Fibroblast of the conjunctiva (primary cell): ENCODE data around the gene KAT8.

Experiments used
- DNase-seq: peaks from one replicate; pipeline ENCODE4 v3.0.0-alpha.2; 2010; ENCODE audit warnings: low read depth

The KAT8 gene

GRCh38 chr16:31117384-31118222 is at the start of gene KAT8:
TSS of gene KAT8 (plus strand) at chr16:31117664. CDS start at chr16:31117682, 18 bp downstream.
- DNase-seq: peak; percentile 95

- peak; percentile 85 for DNase-seq
These were observed 45.6 kb upstream of the KAT8 start for GRCh38 chr16:31071861-31072260.

- DNase-seq: no peak
These were observed 44.8 kb upstream of the KAT8 start for GRCh38 chr16:31072540-31073141.

- peak; percentile 77 for DNase-seq
These were observed 44.1 kb upstream of the KAT8 start for GRCh38 chr16:31073142-31073969.

- DNase-seq: peak; percentile 98
These were observed 43.3 kb upstream of the KAT8 start, which contains the start of the genes ZNF646 and ZNF668 for GRCh38 chr16:31073970-31074813. TSS of gene ZNF646 (plus strand) at chr16:31074422. CDS start at chr16:31076325, 1,903 bp downstream. TSS of gene ZNF668 (minus strand) at chr16:31074240. CDS start at chr16:31064459, 9,781 bp downstream.

- DNase-seq: no peak
These were observed 42.7 kb upstream of the KAT8 start for GRCh38 chr16:31074814-31075183.

GRCh38 chr16:31076319-31076718 is 41.1 kb upstream of the KAT8 start:
- DNase-seq: no peak

GRCh38 chr16:31077024-31077423 is 40.4 kb upstream of the KAT8 start:
- no peak for DNase-seq

GRCh38 chr16:31077592-31078396 is 39.7 kb upstream of the KAT8 start:
- DNase-seq: no peak

- DNase-seq: no peak
These were observed 38.7 kb upstream of the KAT8 start for GRCh38 chr16:31078597-31079341.

- no peak for DNase-seq
These were observed 38.0 kb upstream of the KAT8 start for GRCh38 chr16:31079342-31079944.

GRCh38 chr16:31080035-31080629 is 37.3 kb upstream of the KAT8 start:
- no peak for DNase-seq

- DNase-seq: no peak
These were observed 36.6 kb upstream of the KAT8 start for GRCh38 chr16:31080756-31081419.

- DNase-seq: no peak
These were observed 35.8 kb upstream of the KAT8 start for GRCh38 chr16:31081428-31082351.

GRCh38 chr16:31082368-31083045 is 35.0 kb upstream of the KAT8 start:
- DNase-seq: no peak

- no peak for DNase-seq
These were observed 34.4 kb upstream of the KAT8 start for GRCh38 chr16:31083081-31083480.

GRCh38 chr16:31083556-31083955 is 33.9 kb upstream of the KAT8 start:
- no peak for DNase-seq
